ENCODE data around the gene NOTCH2.
A peak's percentile ranks its signal among the peaks of the same experiment; 100 is the strongest.

Gene NOTCH2

GRCh38 chr1:119878171-119878570 is 191.3 kb downstream of the NOTCH2 start:
- no peak for DNase-seq (ENCODE audit: low read depth, low spot score)

- DNase-seq (ENCODE audit: low read depth, low spot score): no peak
These were observed 195.3 kb downstream of the NOTCH2 start for GRCh38 chr1:119874186-119874585.

GRCh38 chr1:119873135-119874015 is 196.1 kb downstream of the NOTCH2 start:
- DNase-seq (ENCODE audit: low read depth, low spot score): no peak

GRCh38 chr1:119871881-119872280 is 197.6 kb downstream of the NOTCH2 start:
- DNase-seq (ENCODE audit: low read depth, low spot score): no peak

- DNase-seq (ENCODE audit: low read depth, low spot score): peak; percentile 48
These were observed 198.4 kb downstream of the NOTCH2 start for GRCh38 chr1:119870917-119871596.

- DNase-seq (ENCODE audit: low read depth, low spot score): no peak
These were observed 199.5 kb downstream of the NOTCH2 start for GRCh38 chr1:119869995-119870394.

- no peak for DNase-seq (ENCODE audit: low read depth, low spot score)
These were observed 201.3 kb downstream of the NOTCH2 start for GRCh38 chr1:119868176-119868575.

GRCh38 chr1:119866451-119866850 is 203.0 kb downstream of the NOTCH2 start:
- DNase-seq (ENCODE audit: low read depth, low spot score): no peak

GRCh38 chr1:119865627-119866026 is 203.8 kb downstream of the NOTCH2 start:
- DNase-seq (ENCODE audit: low read depth, low spot score): no peak

GRCh38 chr1:119862276-119862675 is 207.2 kb downstream of the NOTCH2 start:
- no peak for DNase-seq (ENCODE audit: low read depth, low spot score)
